SK-N-SH (cell line): ENCODE measurements around the gene TMEM115. TPM values are rescaled to one million over a fixed set of nuclear protein-coding genes. Genes with fewer than 3 reads are reported as not detected.

Experiments used
- CTCF ChIA-PET: fragments of 300-600, 350-600 bp; formaldehyde crosslinking; extraction: SDS; loops from one replicate; lab custom pipeline; 2021; lab: Yijun Ruan, JAX
- POLR2A ChIA-PET: fragments of 350-600 bp; sonication (Branson Sonifier 250); formaldehyde crosslinking; extraction: SDS; loops from one replicate; lab custom pipeline; 2020; ENCODE audit warnings: antibody characterized with exemption, inconsistent platforms; lab: Yijun Ruan, JAX
- DNase-seq: peaks from one replicate; pipeline ENCODE4 v3.0.0; 2012
- H2AFZ ChIP-seq: fragments of 200-600 bp; sonication (generic); 2 replicates; pipeline ENCODE4 v1.8.1; 2016; ENCODE audit warnings: antibody characterized with exemption, mild to moderate bottlenecking, low read depth
- H3F3A ChIP-seq: fragments of 200-600 bp; sonication (generic); replicated peaks from 2 replicates; pipeline ENCODE3; 2016; ENCODE audit warnings: antibody characterized with exemption, mild to moderate bottlenecking; ENCODE audit not compliant: insufficient read depth
- H3K27ac ChIP-seq, 2 experiments: fragments of 200-500 bp in 1 of 2; fragments of 200-600 bp in 1 of 2; sonication (Bioruptor generic) in 1 of 2; sonication (generic), shearing (Covaris generic) in 1 of 2; 2 replicates each; pipeline versions ENCODE4 v1.5.1 to v1.6.1; 2014 to 2016; ENCODE audit warnings: low read depth in 2 of 2, inconsistent platforms in 1 of 2, low read length in 1 of 2, mild to moderate bottlenecking in 1 of 2, mixed read lengths in 1 of 2
- H3K27me3 ChIP-seq: fragments of 200-600 bp; sonication (generic), shearing (Covaris generic); 2 replicates; pipeline ENCODE4 v1.6.1; 2016; ENCODE audit warnings: mixed run types; ENCODE audit not compliant: insufficient read depth
- H3K36me3 ChIP-seq, 2 experiments: fragments of 200-500 bp in 1 of 2; fragments of 200-600 bp in 1 of 2; sonication (Bioruptor generic) in 1 of 2; sonication (generic) in 1 of 2; replicated peaks in 1 of 2; 2 replicates each; pipeline versions ENCODE3 to v1.5.1; 2014 to 2016; ENCODE audit warnings: low read length in 1 of 2, mild to moderate bottlenecking in 1 of 2; ENCODE audit not compliant: insufficient read depth in 2 of 2, control insufficient read depth in 1 of 2
- H3K4me1 ChIP-seq, 2 experiments: fragments of 200-500 bp in 1 of 2; fragments of 200-600 bp in 1 of 2; sonication (Bioruptor generic) in 1 of 2; sonication (generic), shearing (Covaris generic) in 1 of 2; 2 replicates each; pipeline versions ENCODE4 v1.5.1 to v1.6.1; 2014 to 2016; ENCODE audit warnings: low read depth in 1 of 2, low read length in 1 of 2, mixed run types in 1 of 2; ENCODE audit not compliant: insufficient read depth in 2 of 2, control insufficient read depth in 1 of 2
- H3K4me2 ChIP-seq: fragments of 200-600 bp; sonication (generic), shearing (Covaris generic); 2 replicates; pipeline ENCODE4 v1.6.1; 2017; ENCODE audit warnings: mixed run types
- H3K4me3 ChIP-seq, 2 experiments: fragments of 200-500 bp in 1 of 2; fragments of 200-600 bp in 1 of 2; sonication (Bioruptor generic) in 1 of 2; sonication (generic), shearing (Covaris generic) in 1 of 2; 2 replicates each; pipeline versions ENCODE4 v1.5.1 to v1.8.1; 2014 to 2016; ENCODE audit warnings: low read depth in 2 of 2, inconsistent platforms in 1 of 2, low read length in 1 of 2, mild to moderate bottlenecking in 1 of 2, mixed read lengths in 1 of 2, moderate library complexity in 1 of 2
- H3K79me2 ChIP-seq: fragments of 200-600 bp; sonication (generic); 2 replicates; pipeline ENCODE4 v1.8.1; 2017; ENCODE audit warnings: mild to moderate bottlenecking; ENCODE audit not compliant: insufficient read depth
- H3K9ac ChIP-seq: fragments of 200-600 bp; sonication (generic); 2 replicates; pipeline ENCODE4 v1.6.1; 2017; ENCODE audit warnings: mixed run types
- H3K9me2 ChIP-seq: fragments of 200-600 bp; sonication (generic); 2 replicates; pipeline ENCODE4 v1.6.1; 2017; ENCODE audit warnings: mixed run types
- H3K9me3 ChIP-seq: fragments of 200-600 bp; sonication (generic); 2 replicates; pipeline ENCODE4 v1.6.1; 2017; ENCODE audit warnings: mixed run types, mild to moderate bottlenecking, moderate library complexity
- H4K20me1 ChIP-seq: fragments of 200-600 bp; sonication (generic); 2 replicates; pipeline ENCODE4 v1.6.1; 2017; ENCODE audit warnings: mild to moderate bottlenecking, mixed run types; ENCODE audit not compliant: insufficient read depth
- CHD2 ChIP-seq: fragments of 150-350 bp; IDR thresholded peaks from 2 replicates; pipeline ENCODE4 v1.6.1; 2018; ENCODE audit warnings: low read length; ENCODE audit not compliant: partially characterized antibody
- ELF1 ChIP-seq: IDR thresholded peaks from 2 replicates; pipeline ENCODE4 v1.4.0; 2012
- FOXJ3 ChIP-seq: sonication (generic); formaldehyde crosslinking; IDR thresholded peaks from 2 replicates; pipeline ENCODE4 v1.5.1; 2020; ENCODE audit warnings: mild to moderate bottlenecking, missing genetic modification reagents
- MAX ChIP-seq: IDR thresholded peaks from 2 replicates; pipeline ENCODE4 v1.4.0; 2012; ENCODE audit warnings: low read depth
- MXI1 ChIP-seq: IDR thresholded peaks from 2 replicates; pipeline ENCODE4 v1.6.1; 2012; ENCODE audit warnings: mild to moderate bottlenecking, low read depth, low read length, improper control_type of control experiment
- NFIC ChIP-seq: IDR thresholded peaks from 2 replicates; pipeline ENCODE4 v1.4.0; 2012; ENCODE audit warnings: borderline replicate concordance
- PBX3 ChIP-seq: IDR thresholded peaks from 2 replicates; pipeline ENCODE4; 2012
- RAD21 ChIP-seq: IDR thresholded peaks from 2 replicates; pipeline ENCODE4 v1.6.1; 2012; ENCODE audit warnings: mild to moderate bottlenecking, low read length
- RCOR1 ChIP-seq: fragments of 150-350 bp; IDR thresholded peaks from 2 replicates; pipeline ENCODE4 v1.6.1; 2017; ENCODE audit warnings: antibody characterized with exemption, low read length
- REST ChIP-seq: IDR thresholded peaks from 2 replicates; pipeline ENCODE4 v1.6.1; 2012; ENCODE audit warnings: mild to moderate bottlenecking, low read depth, low read length, moderate library complexity
- RXRA ChIP-seq: IDR thresholded peaks from 2 replicates; pipeline ENCODE4 v1.4.0; 2012; ENCODE audit warnings: low read depth, mild to moderate bottlenecking, borderline replicate concordance
- SIN3A ChIP-seq: IDR thresholded peaks from 2 replicates; pipeline ENCODE4 v1.6.1; 2012; ENCODE audit warnings: low read depth, mild to moderate bottlenecking, low read length, moderate library complexity, borderline replicate concordance
- TAF1 ChIP-seq: IDR thresholded peaks from 2 replicates; pipeline ENCODE4 v1.6.1; 2012; ENCODE audit warnings: low read depth, mild to moderate bottlenecking, low read length, moderate library complexity, borderline replicate concordance
- TCF12 ChIP-seq: IDR thresholded peaks from 2 replicates; pipeline ENCODE4 v1.4.0; 2012
- USF2 ChIP-seq: fragments of 150-350 bp; IDR thresholded peaks from 2 replicates; pipeline ENCODE4 v1.6.1; 2017; ENCODE audit warnings: antibody characterized with exemption, low read length, low read depth, borderline replicate concordance
- WGBS: methylation state at CpG from one replicate; pipeline ENCODE4 v1.1.6; 2017; ENCODE audit warnings: low lambda C conversion rate; 5-methylcytosine and 5-hydroxymethylcytosine counted together
- polyA plus RNA-seq, 3 experiments: library from polyadenylated mRNA; depleted of rRNA; stranded (reverse); fragments of >200 nt; gene quantifications; 2 replicates each; pipeline ENCODE4 v1.2.3, GENCODE V29; 2012

TMEM115 gene
- polyA plus RNA-seq, 1 of the 3 experiments (the other 2 are of a cell fraction), result 47.8 TPM

GRCh38 chr3:50406487-50406886 lies 47.2 kb upstream of the TMEM115 start:
- Histone ChIP-seq H2AFZ (no peak overlapping the region), H3K4me1 (peaks cover 0 to 60% of the 10 kb centered on the region in 2 experiments; a peak in 1 of 4 replicates), H3K4me2 (no peak overlapping the region), H3K9ac (no peak overlapping the region), H3F3A (no peaks in the 10 kb centered on the region), H3K4me3 (no peak overlapping the region), H3K36me3 (no peaks in the 10 kb centered on the region), H3K27me3 (no peaks in the 10 kb centered on the region), H3K27ac (no peak overlapping the region), H3K79me2 (no peaks in the 10 kb centered on the region), H4K20me1 (no peaks in the 10 kb centered on the region), H3K9me2 (no peaks in the 10 kb centered on the region), H3K9me3 (no peaks in the 10 kb centered on the region)
- POLR2A ChIA-PET, result no interaction called here
- no peak for DNase-seq
- TF ChIP-seq CHD2, result no peak
- TF ChIP-seq MAX, result no peak
- TF ChIP-seq TAF1, result no peak
- TF ChIP-seq RAD21, result no peak
- no peak for TF ChIP-seq RCOR1
- no peak for TF ChIP-seq USF2
- no peak for TF ChIP-seq ELF1
- no peak for TF ChIP-seq PBX3
- TF ChIP-seq MXI1, result no peak
- no peak for TF ChIP-seq TCF12
- no peak for TF ChIP-seq RXRA
- no peak for TF ChIP-seq NFIC
- CTCF ChIA-PET, result interaction anchor here (1.1 kb wide), 1 partner anchor 11 kb away, joined by 4 read pairs; no protein-coding TSS in a partner anchor
- 10% methylated on average over 1 of the region's 1 CpG for WGBS

GRCh38 chr3:50405249-50405648 lies 45.9 kb upstream of the TMEM115 start:
- ChIA-PET CTCF (interaction anchor here (1.2 kb wide), 2 partner anchors 14 to 19 kb away, joined by 3 read pairs; no protein-coding TSS in a partner anchor), POLR2A (no interaction called here)
- no peak overlapping the region for H3K9ac ChIP-seq
- no peaks in the 10 kb centered on the region for H3K79me2 ChIP-seq
- H3K27me3 ChIP-seq, result peaks cover 2% of the 10 kb centered on the region; the same call in 1 of the 2 replicates
- no peak for DNase-seq
- peaks cover 0 to 58% of the 10 kb centered on the region in 2 experiments; a peak in 1 of 4 replicates for H3K4me1 ChIP-seq
- no peaks in the 10 kb centered on the region for H3F3A ChIP-seq
- no peaks in the 10 kb centered on the region for H4K20me1 ChIP-seq
- H3K36me3 ChIP-seq, result no peaks in the 10 kb centered on the region
- no peak overlapping the region for H2AFZ ChIP-seq
- H3K9me3 ChIP-seq, result no peaks in the 10 kb centered on the region
- no peak for TF ChIP-seq PBX3
- peak; percentile 93 for TF ChIP-seq REST
- no peak for TF ChIP-seq NFIC
- TF ChIP-seq FOXJ3, result no peak
- TF ChIP-seq SIN3A, result no peak
- H3K4me3 ChIP-seq, result no peak overlapping the region
- no peak overlapping the region for H3K4me2 ChIP-seq
- H3K27ac ChIP-seq, result no peak overlapping the region; a peak in 1 of 4 replicates
- no peaks in the 10 kb centered on the region for H3K9me2 ChIP-seq
- 39% methylated on average over 7 of the region's 8 CpGs for WGBS
